Anterior cingulate cortex (tissue), 58 donors: ENCODE results near the gene PITPNC1.

Experiments
- DNase-seq, 58 donors: peaks; one replicate each; lab custom pipeline; 2025; lab: John Stamatoyannopoulos, UW

The PITPNC1 gene

DNA sequence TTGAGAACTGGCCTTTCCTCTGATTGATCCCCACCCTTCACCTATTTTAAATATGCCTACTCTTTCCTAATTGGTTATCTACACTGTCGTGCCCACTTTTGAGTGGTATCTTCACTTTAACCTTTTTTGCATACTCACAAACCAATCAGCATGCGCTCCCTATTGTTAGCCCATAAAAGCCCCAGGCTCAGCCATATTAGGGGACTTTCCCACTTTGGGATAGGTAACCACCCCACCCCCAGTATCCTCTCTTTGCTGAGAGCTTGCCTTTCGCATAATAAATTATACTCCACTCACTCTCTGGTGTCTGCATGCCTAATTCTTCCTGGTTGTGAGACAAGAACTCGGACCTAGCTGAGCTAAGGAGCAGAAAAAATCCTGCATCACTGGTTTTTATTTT is 281.2 kb downstream of the PITPNC1 start:
- no peak for DNase-seq

DNA sequence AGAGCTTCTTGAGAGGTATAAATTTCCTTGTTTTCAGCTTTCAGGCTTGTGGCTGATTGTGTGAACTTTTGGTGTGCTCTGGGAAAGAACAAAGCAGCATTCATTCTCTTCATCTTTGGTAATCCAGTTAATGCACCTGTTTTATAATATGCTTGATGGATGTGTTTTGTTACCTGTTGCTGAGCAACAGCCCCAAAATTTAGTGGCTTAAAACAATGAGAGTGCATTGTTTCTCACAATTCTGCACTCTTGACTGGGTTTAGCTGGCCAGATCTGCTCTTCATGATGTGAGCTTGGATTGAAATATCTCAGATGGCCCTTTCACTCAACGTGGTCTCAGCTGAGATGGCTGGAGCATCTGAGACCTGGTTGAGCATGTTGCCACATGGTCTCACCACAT is 281.9 kb downstream of the PITPNC1 start:
- no peak for DNase-seq

DNA sequence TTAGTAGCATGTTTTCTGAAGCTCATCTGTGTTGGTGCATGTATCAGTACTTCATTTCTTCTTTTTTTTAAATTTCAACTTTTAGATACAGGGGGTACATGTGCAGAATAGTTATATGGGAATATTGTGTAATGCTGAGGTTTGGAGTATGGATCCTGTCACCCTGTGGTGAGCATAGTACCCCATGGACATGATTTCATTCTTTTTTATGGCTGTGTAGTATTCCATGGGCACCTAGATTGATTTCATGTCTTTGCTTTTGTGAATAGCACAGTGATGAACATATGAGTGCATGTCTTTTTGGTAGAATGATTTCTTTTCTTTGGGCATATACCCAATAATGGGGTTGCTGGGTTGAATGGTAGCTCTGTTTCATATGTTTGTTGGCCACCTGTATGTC is 285.6 kb downstream of the PITPNC1 start:
- no peak for DNase-seq

DNA sequence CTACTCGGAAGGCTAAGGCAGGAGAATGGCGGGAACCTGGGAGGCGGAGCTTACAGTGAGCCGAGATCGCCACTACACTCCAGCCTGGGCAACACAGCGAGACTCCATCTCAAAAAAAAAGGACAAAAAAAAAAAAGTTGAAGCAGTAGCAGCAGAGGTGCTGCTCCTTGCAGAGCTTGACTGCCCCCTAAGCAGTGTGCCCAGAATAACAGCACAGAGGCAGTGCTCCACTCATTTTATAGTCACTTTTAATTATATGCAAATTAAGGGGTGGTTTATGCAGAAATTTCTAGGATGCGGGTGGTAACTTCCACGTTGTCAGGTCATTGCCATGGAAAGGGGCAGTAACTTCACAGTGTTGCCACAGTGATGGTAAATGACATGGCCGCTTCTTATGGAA is 286.4 kb downstream of the PITPNC1 start:
- no peak for DNase-seq

DNA sequence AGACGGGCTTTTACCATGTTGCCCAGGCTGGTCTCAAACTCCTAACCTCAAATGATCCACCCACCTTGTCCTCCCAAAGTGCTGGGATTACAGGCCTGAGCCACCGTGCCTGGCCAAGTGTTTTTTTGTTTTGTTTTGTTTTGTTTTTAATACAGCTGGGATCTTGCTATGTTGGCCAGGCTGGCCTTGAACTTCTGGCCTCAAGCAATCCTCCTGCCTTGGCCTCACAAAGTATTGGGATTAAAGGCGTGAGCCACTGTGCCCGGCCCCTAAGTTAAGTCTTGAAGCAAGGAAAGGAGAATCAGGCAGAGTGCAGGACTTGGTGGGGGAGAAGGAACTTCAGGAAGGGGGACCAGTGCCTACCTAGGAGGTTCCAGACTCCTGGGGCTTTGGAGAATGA is 288.9 kb downstream of the PITPNC1 start:
- no peak for DNase-seq

GRCh38 chr17:67666710-67667109 is 289.6 kb downstream of the PITPNC1 start:
- DNase-seq, result no peak

DNA sequence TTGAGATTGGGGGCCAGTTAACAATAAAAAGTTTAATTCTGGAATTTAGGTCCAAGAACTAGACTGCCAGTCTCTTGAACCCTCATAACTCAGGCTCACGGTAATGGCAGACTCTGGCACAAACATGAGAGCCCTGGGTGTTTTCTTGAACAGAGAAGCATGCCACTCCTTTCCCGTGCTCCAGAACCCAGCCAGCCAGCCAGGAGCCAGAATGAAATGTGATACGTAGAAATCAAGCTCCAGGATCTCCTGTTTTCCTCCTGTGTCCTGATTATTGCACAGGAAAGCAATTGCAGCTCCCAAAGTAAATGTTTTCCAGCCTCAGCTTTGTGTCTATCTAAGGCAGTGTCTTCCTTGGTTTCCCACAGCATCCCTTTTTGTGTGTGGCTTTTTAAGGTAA is 294.4 kb downstream of the PITPNC1 start:
- DNase-seq, result no peak

DNA sequence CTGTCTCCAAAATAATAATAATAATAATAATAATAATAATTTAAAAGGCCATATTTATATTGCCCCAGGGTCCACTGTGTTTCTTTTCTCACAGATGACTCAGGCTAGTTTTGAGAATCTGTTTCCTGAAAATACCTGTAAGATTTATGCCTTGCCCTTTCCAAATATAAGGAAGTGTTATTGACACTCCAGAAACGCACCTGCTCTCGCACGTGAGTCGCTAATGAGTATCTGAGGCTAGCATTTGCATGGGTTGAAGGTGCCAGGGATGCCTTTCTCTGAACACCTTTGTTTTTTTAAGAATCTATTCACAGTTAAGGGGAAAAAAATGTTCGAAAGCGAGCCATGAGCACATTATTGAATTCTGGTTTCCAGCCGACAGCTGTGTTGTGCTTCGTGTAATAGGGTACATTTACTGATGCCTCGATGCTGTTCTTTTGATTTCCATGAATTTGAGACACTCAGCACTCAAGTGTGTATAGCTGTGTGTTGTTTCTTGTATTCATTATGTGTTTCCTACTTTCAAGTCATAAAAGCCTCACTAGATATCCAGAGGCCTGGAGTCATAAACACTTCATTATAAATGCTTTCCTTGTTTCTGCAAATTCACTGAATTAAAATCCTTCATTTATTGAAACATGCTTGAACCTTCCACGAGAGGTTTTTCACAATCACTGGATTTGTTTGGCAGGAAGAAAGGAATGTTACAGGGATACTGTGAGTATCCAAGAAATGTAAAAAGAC is 295.7 kb downstream of the PITPNC1 start:
- no peak for DNase-seq

GRCh38 chr17:67675481-67675880 is 298.4 kb downstream of the PITPNC1 start:
- DNase-seq, result no peak

- DNase-seq, result no peak
Measured at GRCh38 chr17:67676305-67676704, 299.2 kb downstream of the PITPNC1 start.

DNA sequence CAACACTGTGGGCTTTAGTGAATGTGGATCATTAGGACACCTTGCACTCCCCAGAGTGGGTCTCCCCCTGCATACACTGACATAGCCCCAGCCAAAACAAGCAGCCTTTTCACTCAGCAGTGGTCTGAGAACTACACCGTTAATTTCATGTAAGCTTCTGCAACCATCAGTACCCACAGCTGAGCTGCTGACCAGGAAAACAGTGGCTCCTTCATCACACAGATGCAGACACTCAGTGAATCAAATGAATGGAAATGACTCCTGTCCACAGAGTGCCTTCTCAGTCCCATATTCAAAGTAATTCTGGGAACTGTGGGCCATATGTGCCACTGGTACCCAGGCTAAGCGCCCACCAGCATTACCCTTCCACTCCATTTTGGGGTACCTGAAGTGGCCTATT is 301.3 kb downstream of the PITPNC1 start:
- peak in 2 of 58 donors; percentile 3 to 15 for DNase-seq

DNA sequence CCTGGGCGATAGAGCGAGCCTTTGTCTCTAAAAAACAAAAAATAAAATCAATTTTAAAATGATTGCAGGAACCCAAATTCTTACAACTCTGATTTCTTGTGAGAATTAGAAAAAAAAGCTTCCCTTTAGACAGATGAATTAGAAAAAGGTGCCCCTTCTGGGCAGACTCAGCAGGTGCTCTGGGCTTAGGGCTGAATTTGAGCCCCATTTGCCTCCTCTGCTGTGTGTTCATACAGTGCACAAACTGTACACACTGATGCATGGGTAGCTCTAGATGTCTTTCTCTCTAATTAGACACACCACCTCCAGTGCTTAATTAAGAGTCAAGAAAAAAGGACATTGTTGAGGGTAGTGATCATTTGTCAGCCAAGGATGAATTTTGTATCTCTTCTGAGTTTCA is 302.1 kb downstream of the PITPNC1 start:
- DNase-seq, result no peak

DNA sequence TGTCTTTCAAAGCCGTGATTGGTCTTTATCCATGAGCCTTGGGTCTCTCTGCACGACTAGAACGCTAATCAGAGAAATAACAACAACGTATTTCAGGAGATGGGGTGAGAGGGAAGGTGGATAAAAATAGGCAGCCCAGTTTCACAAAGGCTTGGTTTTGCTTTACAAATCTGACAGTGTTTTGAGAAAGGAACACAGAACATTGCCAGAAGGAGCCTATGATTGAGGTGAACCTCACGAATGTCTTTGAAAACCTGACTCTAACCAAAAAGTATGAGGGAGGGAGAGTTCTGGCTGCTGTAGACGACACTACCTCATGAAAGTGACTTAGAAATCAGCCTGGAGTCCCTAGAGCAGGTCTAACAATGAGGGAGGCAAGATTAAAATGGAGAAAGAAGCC is 302.6 kb downstream of the PITPNC1 start:
- no peak for DNase-seq

DNA sequence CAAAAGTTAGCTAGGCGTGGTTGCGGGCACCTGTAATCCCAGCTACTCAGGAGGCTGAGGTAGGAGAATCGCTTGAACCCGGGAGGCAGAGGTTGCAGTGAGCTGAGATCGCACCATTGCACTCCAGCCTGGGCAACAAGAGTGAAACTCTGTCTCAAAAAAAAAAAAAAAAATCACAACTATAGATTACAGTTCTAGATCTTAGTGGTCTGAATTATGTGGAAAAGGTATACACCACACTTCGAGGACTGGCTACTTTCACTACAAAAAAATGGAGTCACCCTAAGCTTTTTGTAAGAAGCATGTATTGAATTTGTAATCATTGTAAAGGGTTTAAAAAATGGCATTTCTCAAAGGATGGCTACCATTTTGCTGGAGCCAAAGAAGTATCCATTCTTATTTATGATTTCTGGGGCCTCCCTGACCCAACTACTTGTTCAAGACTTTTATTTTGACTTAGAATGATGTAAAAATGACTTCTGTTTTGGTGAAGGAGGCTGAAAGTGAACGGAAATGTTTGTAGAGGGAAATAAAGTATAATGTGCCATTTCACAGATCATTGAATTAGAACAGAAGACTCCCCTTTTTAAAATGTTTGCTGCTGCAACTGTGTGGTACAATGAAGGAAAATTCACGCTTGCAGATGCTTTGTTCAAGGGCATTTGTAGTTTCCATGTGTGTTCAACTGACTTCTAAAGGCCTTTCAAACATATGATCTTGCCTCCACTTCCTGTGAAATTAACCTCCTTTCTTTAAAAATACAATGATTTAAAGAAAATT is 303.6 kb downstream of the PITPNC1 start:
- DNase-seq, result no peak

GRCh38 chr17:67682196-67682595 is 305.1 kb downstream of the PITPNC1 start:
- no peak for DNase-seq

DNA sequence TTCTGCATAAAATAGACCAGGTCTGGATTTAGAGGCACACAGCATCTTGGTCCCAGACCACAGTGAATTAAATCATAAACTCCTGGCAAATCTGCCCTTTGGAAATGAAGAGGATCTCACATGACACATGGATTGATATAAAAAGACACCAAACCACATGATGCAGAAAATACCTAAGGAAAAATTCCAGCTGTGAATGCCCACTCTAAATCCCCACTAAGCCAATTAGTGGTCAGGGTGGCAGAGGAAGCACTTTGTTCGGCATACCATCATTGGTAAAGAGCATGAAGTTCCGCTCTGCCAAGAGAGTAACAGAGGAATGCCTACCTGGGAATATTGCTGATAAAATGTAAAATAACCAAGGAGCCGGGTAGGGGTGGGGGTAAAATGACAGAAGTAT is 308.3 kb downstream of the PITPNC1 start:
- DNase-seq, result no peak

GRCh38 chr17:67686241-67686640 is 309.2 kb downstream of the PITPNC1 start:
- no peak for DNase-seq

DNA sequence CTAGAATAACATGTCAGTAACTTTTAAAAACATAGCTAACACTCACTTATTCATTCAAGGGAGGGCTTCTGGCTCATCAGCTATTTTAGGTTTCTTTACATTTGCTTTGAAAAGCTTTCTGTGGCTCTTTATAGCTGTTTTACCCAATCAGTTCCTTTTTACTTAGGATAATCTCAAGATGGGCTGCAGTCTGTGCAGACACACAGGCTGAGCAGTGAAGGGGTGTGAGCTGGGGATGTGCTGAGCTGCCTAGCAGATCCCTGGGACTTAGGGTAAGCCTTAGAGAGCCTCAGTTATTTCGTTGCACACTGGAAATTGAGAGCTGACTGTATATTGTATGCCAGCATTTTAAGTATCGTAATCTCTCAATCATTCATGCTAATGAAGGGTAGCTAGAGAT is 310.4 kb downstream of the PITPNC1 start:
- DNase-seq, result no peak

DNA sequence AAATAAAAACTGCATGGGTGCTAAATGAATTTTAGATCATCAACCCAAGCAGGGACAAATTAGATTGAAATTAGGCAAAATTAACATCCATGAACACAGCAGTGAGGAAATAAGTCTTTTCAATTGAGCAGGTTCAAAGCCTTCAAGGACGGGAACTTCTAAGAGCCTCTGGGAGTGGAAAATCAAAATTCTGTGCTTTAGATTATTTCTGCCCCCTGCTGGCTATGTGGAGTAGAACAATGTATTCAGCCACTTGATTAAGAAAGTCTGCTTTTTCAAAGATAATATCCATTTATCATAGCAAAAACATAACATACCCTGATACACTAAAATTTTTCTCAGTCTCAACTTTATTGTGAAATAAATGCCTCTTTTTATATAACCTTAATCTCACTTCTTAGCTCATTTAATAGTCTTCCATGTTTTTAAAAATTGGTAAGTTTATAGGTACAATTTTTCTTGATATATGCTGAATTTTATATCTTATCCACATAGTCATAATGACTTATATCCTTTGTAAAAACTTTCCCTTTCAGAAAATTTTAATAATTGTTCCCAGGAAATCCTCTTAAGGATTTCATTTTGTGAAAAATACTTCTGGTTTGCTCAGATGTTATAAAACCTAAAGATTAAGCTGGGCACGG is 312.6 kb downstream of the PITPNC1 start:
- peak in 16 of 58 donors; percentile 2 to 63 (median 17) for DNase-seq

- no peak for DNase-seq
Measured at GRCh38 chr17:67693811-67694210, 316.7 kb downstream of the PITPNC1 start.

GRCh38 chr17:67696347-67696746 is 319.3 kb downstream of the PITPNC1 start:
- DNase-seq, result no peak
